T-helper 2 cell treated with Interferon-gamma antibody and Interleukin-4, amounts not matched to agents 5 μg/mL and 100 μg/mL, for 36 hours (primary cell): Measurements from ENCODE around the gene NBPF3.
"Not testable (repeated sequence)": the region's sequence is repeated elsewhere in the genome, so short reads cannot be mapped to it uniquely, and the experiment has no call there.

Experiments
- DNase-seq: peaks from one replicate; pipeline ENCODE4 v3.0.0; 2021; ENCODE audit warnings: low spot score
- H3K27ac Mint-ChIP-seq: one replicate; pipeline ENCODE4 v1.8.0; 2021; ENCODE audit warnings: mild to moderate bottlenecking, mixed read lengths
- H3K27me3 Mint-ChIP-seq: one replicate; pipeline ENCODE4 v1.8.0; 2021; ENCODE audit warnings: low read depth, mixed read lengths
- H3K36me3 Mint-ChIP-seq: one replicate; pipeline ENCODE4 v1.8.0; 2021; ENCODE audit warnings: low read depth, mixed read lengths
- H3K4me1 Mint-ChIP-seq: one replicate; pipeline ENCODE4 v1.8.0; 2021; ENCODE audit warnings: low read depth, mixed read lengths
- H3K4me3 Mint-ChIP-seq: one replicate; pipeline ENCODE4 v1.8.0; 2022; ENCODE audit warnings: mild to moderate bottlenecking, moderate library complexity, mixed read lengths
- H3K9me3 Mint-ChIP-seq: one replicate; pipeline ENCODE4 v1.8.0; 2021; ENCODE audit warnings: mixed read lengths

The NBPF3 gene

GRCh38 chr1:21510885-21511578, 71.1 kb downstream of the NBPF3 start:
- Mint-ChIP-seq H3K36me3 (no peaks in the 10 kb centered on the region), H3K27ac (no peak overlapping the region), H3K9me3 (no peaks in the 10 kb centered on the region), H3K4me1 (peaks cover 4% of the 10 kb centered on the region), H3K4me3 (no peak overlapping the region), H3K27me3 (peaks cover 42% of the 10 kb centered on the region)
- DNase-seq = no peak

GRCh38 chr1:21511579-21512522, 71.9 kb downstream of the NBPF3 start:
- peaks cover 42% of the 10 kb centered on the region for H3K27me3 Mint-ChIP-seq
- peaks cover 4% of the 10 kb centered on the region for H3K4me1 Mint-ChIP-seq
- DNase-seq = no peak
- H3K36me3 Mint-ChIP-seq = no peaks in the 10 kb centered on the region
- no peak overlapping the region for H3K4me3 Mint-ChIP-seq
- no peak overlapping the region for H3K27ac Mint-ChIP-seq
- no peaks in the 10 kb centered on the region for H3K9me3 Mint-ChIP-seq

GRCh38 chr1:21514245-21514644, 74.3 kb downstream of the NBPF3 start:
- no peaks in the 10 kb centered on the region for H3K4me1 Mint-ChIP-seq
- H3K27ac Mint-ChIP-seq = no peak overlapping the region
- H3K9me3 Mint-ChIP-seq = no peaks in the 10 kb centered on the region
- no peak overlapping the region for H3K4me3 Mint-ChIP-seq
- DNase-seq = no peak
- no peaks in the 10 kb centered on the region for H3K36me3 Mint-ChIP-seq
- H3K27me3 Mint-ChIP-seq = peaks cover 27% of the 10 kb centered on the region

- Mint-ChIP-seq H3K4me1 (no peaks in the 10 kb centered on the region), H3K27me3 (peaks cover 6% of the 10 kb centered on the region), H3K9me3 (no peaks in the 10 kb centered on the region), H3K27ac (no peak overlapping the region), H3K36me3 (no peaks in the 10 kb centered on the region), H3K4me3 (no peak overlapping the region)
- DNase-seq = no peak
Measured at GRCh38 chr1:21517161-21517589, 77.2 kb downstream of the NBPF3 start.

GRCh38 chr1:21517660-21518480, 77.9 kb downstream of the NBPF3 start:
- Mint-ChIP-seq H3K27ac (no peak overlapping the region), H3K4me1 (no peaks in the 10 kb centered on the region), H3K27me3 (peaks cover 5% of the 10 kb centered on the region), H3K4me3 (no peak overlapping the region), H3K36me3 (no peaks in the 10 kb centered on the region), H3K9me3 (no peaks in the 10 kb centered on the region)
- DNase-seq = no peak

GRCh38 chr1:21518774-21519455, 79.0 kb downstream of the NBPF3 start:
- Mint-ChIP-seq H3K27me3 (peaks cover 5% of the 10 kb centered on the region), H3K9me3 (no peaks in the 10 kb centered on the region), H3K4me3 (no peak overlapping the region), H3K4me1 (no peaks in the 10 kb centered on the region), H3K36me3 (no peaks in the 10 kb centered on the region), H3K27ac (no peak overlapping the region)
- DNase-seq = no peak

GRCh38 chr1:21519486-21520070, 79.6 kb downstream of the NBPF3 start:
- not testable (repeated sequence) for H3K27me3 Mint-ChIP-seq, H3K36me3 Mint-ChIP-seq, H3K4me1 Mint-ChIP-seq, DNase-seq, H3K9me3 Mint-ChIP-seq, H3K27ac Mint-ChIP-seq, H3K4me3 Mint-ChIP-seq

GRCh38 chr1:21520899-21521716, 81.2 kb downstream of the NBPF3 start:
- H3K27me3 Mint-ChIP-seq = peaks cover 2% of the 10 kb centered on the region
- H3K4me1 Mint-ChIP-seq = no peaks in the 10 kb centered on the region

GRCh38 chr1:21521717-21522060, 81.8 kb downstream of the NBPF3 start:
- no peak overlapping the region for H3K27ac Mint-ChIP-seq
- H3K36me3 Mint-ChIP-seq = no peaks in the 10 kb centered on the region
- no peaks in the 10 kb centered on the region for H3K27me3 Mint-ChIP-seq
- no peak overlapping the region for H3K4me3 Mint-ChIP-seq
- no peaks in the 10 kb centered on the region for H3K9me3 Mint-ChIP-seq
- DNase-seq = no peak
- no peaks in the 10 kb centered on the region for H3K4me1 Mint-ChIP-seq

More at GRCh38 chr1:21520899-21521716, 81.2 kb downstream of the NBPF3 start:
- Mint-ChIP-seq H3K36me3 (no peaks in the 10 kb centered on the region), H3K27ac (no peak overlapping the region), H3K9me3 (no peaks in the 10 kb centered on the region), H3K4me3 (no peak overlapping the region)
- DNase-seq = no peak

- no peaks in the 10 kb centered on the region for H3K9me3 Mint-ChIP-seq
- H3K27ac Mint-ChIP-seq = no peak overlapping the region
- H3K4me3 Mint-ChIP-seq = no peak overlapping the region
- no peaks in the 10 kb centered on the region for H3K27me3 Mint-ChIP-seq
- no peaks in the 10 kb centered on the region for H3K36me3 Mint-ChIP-seq
- no peaks in the 10 kb centered on the region for H3K4me1 Mint-ChIP-seq
- DNase-seq = no peak
Measured at GRCh38 chr1:21522525-21523038, 82.6 kb downstream of the NBPF3 start.

GRCh38 chr1:21523297-21523813, 83.4 kb downstream of the NBPF3 start:
- no peaks in the 10 kb centered on the region for H3K9me3 Mint-ChIP-seq
- H3K36me3 Mint-ChIP-seq = no peaks in the 10 kb centered on the region
- H3K27me3 Mint-ChIP-seq = no peaks in the 10 kb centered on the region
- no peak overlapping the region for H3K27ac Mint-ChIP-seq
- no peak overlapping the region for H3K4me3 Mint-ChIP-seq
- no peak for DNase-seq
- H3K4me1 Mint-ChIP-seq = no peaks in the 10 kb centered on the region

- no peak overlapping the region for H3K4me3 Mint-ChIP-seq
- no peak for DNase-seq
- H3K4me1 Mint-ChIP-seq = no peaks in the 10 kb centered on the region
- H3K27ac Mint-ChIP-seq = no peak overlapping the region
- no peaks in the 10 kb centered on the region for H3K27me3 Mint-ChIP-seq
- no peaks in the 10 kb centered on the region for H3K36me3 Mint-ChIP-seq
- H3K9me3 Mint-ChIP-seq = no peaks in the 10 kb centered on the region
Measured at GRCh38 chr1:21524220-21524619, 84.3 kb downstream of the NBPF3 start.
